ENCODE measurements around the gene CALR.
"Not testable (repeated sequence)": the region's sequence is repeated elsewhere in the genome, so short reads cannot be mapped to it uniquely, and the experiment has no call there.

CALR gene

DNA sequence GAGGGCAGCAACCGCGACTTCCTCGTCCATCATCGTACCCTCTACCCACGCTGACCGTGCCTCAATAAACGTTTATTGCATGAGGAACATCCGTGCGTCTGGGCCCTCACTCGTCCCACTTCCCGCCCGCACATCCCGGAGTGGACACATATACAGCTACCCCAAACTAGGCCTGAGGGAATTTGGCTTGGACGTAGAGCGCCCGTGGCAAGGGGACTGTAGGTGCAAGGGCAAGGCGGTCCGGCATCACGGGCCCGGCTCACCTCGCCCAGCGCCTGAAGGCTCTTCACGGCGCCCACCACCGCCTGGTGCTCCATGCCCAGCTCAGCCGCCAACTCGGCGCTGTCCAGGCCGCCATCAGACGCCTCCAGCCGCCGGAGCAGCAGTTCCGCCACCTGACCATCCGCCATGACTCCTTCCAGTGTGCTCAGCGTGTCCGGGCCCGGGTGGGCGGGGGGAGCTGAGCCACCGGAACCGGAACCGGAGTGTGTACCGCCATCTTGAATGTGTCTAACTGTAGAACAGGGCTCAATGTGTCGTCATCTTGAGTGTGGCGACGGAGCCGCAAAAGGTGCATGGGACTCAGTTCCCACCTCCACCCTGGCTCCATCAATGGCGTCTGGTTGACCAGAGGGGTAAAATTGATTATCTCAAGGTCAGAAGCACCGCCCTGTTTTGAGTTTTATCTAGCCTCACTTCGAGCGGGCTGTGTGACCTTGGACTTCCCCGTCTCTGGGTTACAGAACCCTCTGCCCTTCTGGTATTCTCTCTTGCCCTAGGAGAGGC is 4.9 kb upstream of the CALR start, which contains the start of gene FARSA:
Gene FARSA (minus strand): TSS at position 425 of the 786 bp plus-strand sequence. CDS start 15 bp downstream, at position 410.
- DNase-seq (ENCODE audit: low read depth in 3 of 3) = peak; percentile 80 to 83 (median 83)

DNA sequence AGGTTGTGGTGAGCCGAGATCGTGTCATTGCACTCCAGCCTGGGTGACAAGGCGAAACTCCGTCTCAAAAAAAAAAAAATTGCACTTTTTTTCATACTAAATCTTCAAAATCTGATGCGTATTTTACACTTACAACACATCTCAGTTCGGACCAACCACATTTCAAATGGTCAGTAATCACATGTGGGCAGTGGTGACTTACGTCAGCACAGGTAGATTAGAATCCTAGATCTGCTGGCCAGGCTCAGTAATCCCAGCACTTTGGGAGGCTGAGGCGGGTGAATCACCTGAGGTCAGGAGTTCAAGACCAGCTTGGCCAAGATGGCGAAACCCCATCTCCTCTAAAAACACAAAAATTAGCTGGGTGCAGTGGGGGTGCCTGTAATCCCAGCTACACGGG is 3.3 kb upstream of the CALR start:
- DNase-seq (ENCODE audit: low read depth in 3 of 3) = no peak

DNA sequence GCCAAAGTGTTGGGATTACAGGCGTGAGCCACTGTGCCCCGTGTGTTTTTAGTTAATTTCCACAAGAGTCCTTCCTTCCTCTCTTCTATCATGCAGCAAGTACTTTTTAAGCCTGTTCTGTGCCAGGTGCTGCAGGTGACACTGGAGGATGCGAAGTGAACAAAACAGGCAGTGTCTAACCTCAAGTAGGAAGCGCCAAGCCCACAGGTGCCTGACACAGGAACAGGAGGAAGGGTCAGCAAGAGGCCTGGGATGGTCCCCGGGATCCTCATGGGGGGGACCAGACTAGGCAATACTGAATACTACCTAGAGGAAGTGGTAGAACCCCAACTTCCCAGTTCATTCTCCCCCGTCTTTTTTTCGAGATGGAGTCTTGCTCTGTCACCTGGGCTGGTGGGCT is 1.8 kb upstream of the CALR start:
- no peak for DNase-seq (ENCODE audit: low read depth in 3 of 3)

- DNase-seq (ENCODE audit: low read depth in 3 of 3) = no peak
Measured at GRCh38 chr19:12937093-12937926, 1.1 kb upstream of the CALR start.

- peak in 1 of 3 experiments; percentile 26 for DNase-seq (ENCODE audit: low read depth in 3 of 3)
Measured at GRCh38 chr19:12938779-12939601, 581 bp downstream of the CALR start.

- DNase-seq (ENCODE audit: low read depth in 3 of 3) = no peak
Measured at GRCh38 chr19:12939975-12940423, 1.6 kb downstream of the CALR start.

- DNase-seq (ENCODE audit: low read depth in 3 of 3) = no peak
Measured at GRCh38 chr19:12940897-12941296, 2.5 kb downstream of the CALR start.

- no peak for DNase-seq (ENCODE audit: low read depth in 3 of 3)
Measured at GRCh38 chr19:12943437-12944044, 5.1 kb downstream of the CALR start.

GRCh38 chr19:12944104-12944674 is 5.8 kb downstream of the CALR start:
- no peak for DNase-seq (ENCODE audit: low read depth in 3 of 3)

GRCh38 chr19:12945479-12946091 is 7.2 kb downstream of the CALR start, which contains the start of gene RAD23A:
TSS of gene RAD23A (plus strand) at chr19:12945862. CDS start at chr19:12945949, 87 bp downstream.
- DNase-seq (ENCODE audit: low read depth in 3 of 3) = peak; percentile 96 to 98 (median 98)

DNA sequence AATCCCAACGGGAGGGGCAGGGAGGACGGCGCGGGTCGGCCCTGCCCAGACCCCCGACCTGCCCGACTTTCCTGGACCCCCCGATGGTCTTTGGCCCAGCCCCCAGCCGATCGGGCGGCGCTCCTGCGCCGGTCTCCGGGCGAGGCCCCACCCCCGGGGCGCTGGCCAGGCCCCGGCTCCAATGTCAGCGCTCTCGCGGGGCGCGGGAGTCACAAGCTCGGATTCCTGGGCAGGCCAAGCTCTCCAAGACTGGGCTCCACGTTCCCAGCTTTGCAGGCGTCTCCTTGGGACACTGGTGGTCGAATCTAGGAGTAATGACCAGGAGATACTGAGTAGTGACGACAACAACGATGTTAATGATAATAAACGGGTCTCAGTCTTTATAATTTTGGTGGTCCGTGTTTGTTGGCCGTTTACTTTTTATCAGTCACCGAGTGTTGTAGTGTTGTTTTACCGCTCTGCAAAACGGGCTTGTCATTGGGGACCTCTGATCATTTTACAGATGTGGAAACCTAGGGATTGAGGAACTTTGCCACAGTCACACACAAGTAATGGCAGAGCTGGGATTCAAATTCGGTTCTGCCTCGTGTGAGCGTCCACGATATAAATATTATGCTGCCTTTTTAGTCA is 7.8 kb downstream of the CALR start:
- peak in 1 of 3 experiments; percentile 38 for DNase-seq (ENCODE audit: low read depth in 3 of 3)

GRCh38 chr19:12946731-12947496 is 8.5 kb downstream of the CALR start:
- no peak for DNase-seq (ENCODE audit: low read depth in 3 of 3)

GRCh38 chr19:12947702-12948611 is 9.5 kb downstream of the CALR start:
- no peak for DNase-seq (ENCODE audit: low read depth in 3 of 3)

- no peak for DNase-seq (ENCODE audit: low read depth in 3 of 3)
Measured at GRCh38 chr19:12948612-12949362, 10.4 kb downstream of the CALR start.

DNA sequence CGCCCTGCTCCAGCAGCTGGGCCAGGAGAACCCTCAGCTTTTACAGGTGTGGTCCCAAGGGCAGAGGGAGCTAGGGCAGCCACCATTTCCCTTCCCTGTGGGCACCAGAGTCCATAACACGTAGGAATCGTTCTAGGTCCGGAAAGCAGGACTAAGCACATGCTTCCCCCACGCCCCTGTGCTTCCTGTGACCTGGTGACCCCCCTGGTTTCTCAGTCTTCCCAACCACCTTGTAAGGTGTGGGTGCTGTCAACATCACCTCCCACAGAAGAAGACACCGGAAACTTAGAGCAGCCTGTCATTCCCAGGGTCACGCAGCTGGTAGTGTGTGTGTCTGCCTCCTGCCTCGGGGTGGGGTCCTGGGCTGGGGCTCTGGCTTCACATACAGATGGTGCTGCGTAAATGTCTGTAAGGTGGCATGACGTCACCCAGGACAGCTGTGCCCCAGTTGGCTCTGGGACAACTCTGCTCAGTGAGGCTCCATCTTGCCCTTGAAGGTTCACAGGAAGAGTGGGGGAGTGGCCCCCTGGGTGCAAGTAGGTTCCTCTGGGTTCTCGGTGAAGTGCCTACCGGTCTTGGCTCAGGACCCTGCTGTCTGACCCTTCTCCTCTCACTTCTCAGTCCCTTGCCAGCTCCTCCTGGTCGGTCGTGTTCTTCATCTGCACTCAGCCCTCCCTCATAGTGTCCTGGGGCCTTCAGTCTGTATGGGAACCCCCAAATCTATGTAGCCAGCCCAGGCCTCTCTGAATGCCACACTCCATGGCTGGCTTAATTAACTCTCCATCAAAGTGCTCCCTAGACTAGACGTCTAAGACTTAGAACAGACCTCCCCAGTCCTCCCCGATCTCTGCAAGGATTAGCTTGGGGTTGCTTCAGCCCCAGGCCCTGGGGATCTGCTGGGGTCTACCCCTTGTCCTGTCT is 11.2 kb downstream of the CALR start:
- no peak for DNase-seq (ENCODE audit: low read depth in 3 of 3)

- DNase-seq (ENCODE audit: low read depth in 3 of 3) = not testable (repeated sequence)
Measured at GRCh38 chr19:12952050-12952449, 13.6 kb downstream of the CALR start.

All from stimulated activated CD4-positive, alpha-beta T cell treated with anti-CD3 and anti-CD28 coated beads, TNF-alpha, amount 100 ng/mL, for 4 hours (primary cell).